Keratinocyte (primary cell): ENCODE data around the gene ZNF543.

ENCODE experiments used
- CTCF ChIP-seq, 3 experiments: IDR thresholded peaks in 1 of 3; conservative IDR thresholded peaks in 1 of 3; optimal IDR thresholded peaks in 1 of 3; 2 replicates in 2 of 3; 3 replicates in 1 of 3; pipeline versions ENCODE3 to v1.5.1; 2011; ENCODE audit warnings: low read length in 3 of 3, mild to moderate bottlenecking in 3 of 3, moderate library complexity in 2 of 3, control low read depth in 1 of 3, inconsistent platforms in 1 of 3; ENCODE audit not compliant: insufficient read depth in 2 of 3; ENCODE audit errors: extremely low read depth in 1 of 3
- EZH2 ChIP-seq: IDR thresholded peaks from one replicate; pipeline ENCODE4 v1.6.1; 2012; ENCODE audit warnings: inconsistent platforms, mild to moderate bottlenecking, low read length, moderate library complexity

GRCh38 chr19:57321116-57321515 lies 844 bp downstream of the ZNF543 start:
- TF ChIP-seq CTCF (optimal IDR thresholded peaks at IDR 0.05 in 1 of 3, IDR thresholded peaks at IDR 0.05 in 1 of 3, conservative IDR thresholded peaks at IDR 0.05 in 1 of 3; ENCODE audit: extremely low read depth in 1 of 3, insufficient read depth in 2 of 3, low read length in 3 of 3) (no peak), EZH2 (no peak)
